Measurements from ENCODE around the gene CDYL2.

Gene CDYL2

GRCh38 chr16:80806927-80807340 lies 2.5 kb upstream of the CDYL2 start:
- H3K27me3 ChIP-seq (ENCODE audit: control insufficient read depth in 3 of 3, insufficient read depth in 3 of 3, low read depth in 1 of 3, low read length in 3 of 3), result peaks cover 2 to 32% (median 10%) of the 10 kb centered on the region in 3 experiments

DNA sequence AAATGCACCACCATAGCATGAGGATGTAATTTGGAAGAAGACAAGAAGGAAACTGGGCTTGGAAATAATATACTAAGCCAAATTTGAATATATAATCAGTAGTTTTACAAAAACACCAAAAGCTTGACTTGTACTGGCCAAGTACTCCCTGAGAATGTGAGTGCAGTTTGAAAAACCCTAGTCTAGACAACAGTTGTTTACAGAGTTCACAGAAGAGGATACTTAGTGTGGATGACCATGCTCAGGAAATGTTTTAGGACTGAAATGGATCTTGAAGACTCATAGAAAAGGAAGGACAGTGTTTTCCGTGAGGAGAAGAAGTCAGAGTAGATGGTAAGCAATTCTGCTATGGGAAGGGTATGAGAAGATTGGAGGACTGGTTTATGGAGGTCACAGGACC lies 1.9 kb upstream of the CDYL2 start:
- Histone ChIP-seq H4K91ac (ENCODE audit: low read depth, low read length, poor library complexity) (no peak overlapping the region), H2BK15ac (ENCODE audit: low read length) (no peak overlapping the region), H2BK12ac (ENCODE audit: low read length) (no peak overlapping the region), H4K8ac (ENCODE audit: low read depth, low read length) (no peak overlapping the region), H3K79me1 (ENCODE audit: low read depth, low read length) (no peaks in the 10 kb centered on the region), H3K4me1 (ENCODE audit: control insufficient read depth in 2 of 2, insufficient read depth in 1 of 2, low read depth in 1 of 2, low read length in 2 of 2) (peaks cover 0 to 1% of the 10 kb centered on the region in 2 donors), H3K18ac (ENCODE audit: low read length) (no peak overlapping the region), H2AK5ac (ENCODE audit: low read depth, low read length) (no peak overlapping the region), H3K4me2 (ENCODE audit: insufficient read depth, low read length, poor library complexity, severe bottlenecking) (no peak overlapping the region), H3K27ac (replicated peaks; ENCODE audit: low read length) (no peak overlapping the region), H3K9me3 (replicated peaks in 1 of 2; ENCODE audit: control insufficient read depth in 2 of 2, insufficient read depth in 1 of 2, low read depth in 1 of 2, low read length in 2 of 2) (peaks cover 0 to 5% of the 10 kb centered on the region in 2 donors), H3K27me3 (ENCODE audit: control insufficient read depth in 3 of 3, insufficient read depth in 3 of 3, low read depth in 1 of 3, low read length in 3 of 3) (peaks cover 2 to 33% (median 10%) of the 10 kb centered on the region in 3 experiments), H3K9ac (ENCODE audit: low read depth, low read length, poor library complexity) (no peak overlapping the region), H3K4ac (ENCODE audit: low read length) (no peak overlapping the region), H3K4me3 (ENCODE audit: low read length in 2 of 2) (no peak overlapping the region), H3K14ac (ENCODE audit: low read length) (no peak overlapping the region), H2BK120ac (ENCODE audit: low read depth, low read length) (no peak overlapping the region), H2AFZ (ENCODE audit: low read length) (no peak overlapping the region), H3K36me3 (replicated peaks in 1 of 2; ENCODE audit: control insufficient read depth in 2 of 2, insufficient read depth in 2 of 2, low read length in 2 of 2) (no peaks in the 10 kb centered on the region), H3K23ac (ENCODE audit: low read depth, low read length, poor library complexity) (no peak overlapping the region), H2BK5ac (ENCODE audit: low read length) (no peak overlapping the region)
- DNase-seq (ENCODE audit: low spot score), result no peak
- WGBS, 2 donors (ENCODE audit: extremely low coverage in 2 of 2, insufficient read length in 2 of 2, insufficient replicate concordance in 1 of 2), result no CpG with 5 or more reads among the region's 1 CpG

More at GRCh38 chr16:80806927-80807340, 2.5 kb upstream of the CDYL2 start:
- no peak overlapping the region for H3K23ac ChIP-seq (ENCODE audit: low read depth, low read length, poor library complexity)
- H3K9ac ChIP-seq (ENCODE audit: low read depth, low read length, poor library complexity), result no peak overlapping the region
- H3K9me3 ChIP-seq (replicated peaks in 1 of 2; ENCODE audit: control insufficient read depth in 2 of 2, insufficient read depth in 1 of 2, low read depth in 1 of 2, low read length in 2 of 2), result peaks cover 0 to 5% of the 10 kb centered on the region in 2 donors
- H3K4me1 ChIP-seq (ENCODE audit: control insufficient read depth in 2 of 2, insufficient read depth in 1 of 2, low read depth in 1 of 2, low read length in 2 of 2), result peaks cover 0 to 1% of the 10 kb centered on the region in 2 donors
- H3K18ac ChIP-seq (ENCODE audit: low read length), result no peak overlapping the region
- DNase-seq (ENCODE audit: low spot score), result no peak
- H3K4me2 ChIP-seq (ENCODE audit: insufficient read depth, low read length, poor library complexity, severe bottlenecking), result no peak overlapping the region
- H2AFZ ChIP-seq (ENCODE audit: low read length), result no peak overlapping the region
- no peaks in the 10 kb centered on the region for H3K36me3 ChIP-seq (replicated peaks in 1 of 2; ENCODE audit: control insufficient read depth in 2 of 2, insufficient read depth in 2 of 2, low read length in 2 of 2)
- no peak overlapping the region for H3K4ac ChIP-seq (ENCODE audit: low read length)
- no peak overlapping the region for H3K27ac ChIP-seq (replicated peaks; ENCODE audit: low read length)
- H3K4me3 ChIP-seq (ENCODE audit: low read length in 2 of 2), result no peak overlapping the region
- H3K14ac ChIP-seq (ENCODE audit: low read length), result no peak overlapping the region
- no peak overlapping the region for H2BK5ac ChIP-seq (ENCODE audit: low read length)
- H2BK120ac ChIP-seq (ENCODE audit: low read depth, low read length), result no peak overlapping the region
- H4K8ac ChIP-seq (ENCODE audit: low read depth, low read length), result no peak overlapping the region
- H2BK15ac ChIP-seq (ENCODE audit: low read length), result no peak overlapping the region
- WGBS, 2 donors (ENCODE audit: extremely low coverage in 2 of 2, insufficient read length in 2 of 2, insufficient replicate concordance in 1 of 2), result no CpG with 5 or more reads among the region's 5 CpGs
- H2AK5ac ChIP-seq (ENCODE audit: low read depth, low read length), result no peak overlapping the region
- H3K79me1 ChIP-seq (ENCODE audit: low read depth, low read length), result no peaks in the 10 kb centered on the region
- no peak overlapping the region for H2BK12ac ChIP-seq (ENCODE audit: low read length)
- no peak overlapping the region for H4K91ac ChIP-seq (ENCODE audit: low read depth, low read length, poor library complexity)

DNA sequence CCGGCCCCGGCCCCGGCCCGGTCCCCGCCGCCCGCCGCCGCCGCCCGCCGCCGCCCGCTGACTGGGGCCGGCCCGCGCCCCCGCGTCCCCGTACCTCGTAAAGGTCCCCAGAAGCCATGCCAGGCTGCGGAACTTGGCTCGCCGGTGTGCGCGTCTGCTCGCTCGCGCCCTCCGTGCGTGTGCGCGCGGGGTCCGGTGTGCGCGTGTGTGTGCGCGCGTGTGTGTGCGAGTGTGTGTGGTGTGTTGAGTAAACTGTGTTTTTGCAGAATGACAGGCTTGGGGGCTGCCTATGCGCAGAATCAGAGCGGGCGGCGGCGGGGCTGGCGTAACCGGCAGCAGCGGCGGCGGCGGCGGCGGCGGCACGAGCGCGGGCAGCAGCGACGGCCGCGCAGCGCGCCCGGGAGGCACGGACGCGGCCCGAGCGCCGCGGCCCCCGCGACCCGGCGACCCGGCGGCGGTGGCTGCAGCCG lies 307 bp downstream of the CDYL2 start:
- no peaks in the 10 kb centered on the region for H3K36me3 ChIP-seq (replicated peaks in 1 of 2; ENCODE audit: control insufficient read depth in 2 of 2, insufficient read depth in 2 of 2, low read length in 2 of 2)
- no peak overlapping the region for H3K23ac ChIP-seq (ENCODE audit: low read depth, low read length, poor library complexity)
- H2BK5ac ChIP-seq (ENCODE audit: low read length), result no peak overlapping the region
- peak overlapping the region; percentile 97 for H3K4me2 ChIP-seq (ENCODE audit: insufficient read depth, low read length, poor library complexity, severe bottlenecking)
- no peak overlapping the region for H3K27ac ChIP-seq (replicated peaks; ENCODE audit: low read length)
- H4K8ac ChIP-seq (ENCODE audit: low read depth, low read length), result no peak overlapping the region
- H2BK120ac ChIP-seq (ENCODE audit: low read depth, low read length), result peak overlapping the region; percentile 67
- H2AFZ ChIP-seq (ENCODE audit: low read length), result peak overlapping the region; percentile 99
- H3K4ac ChIP-seq (ENCODE audit: low read length), result no peak overlapping the region
- H3K14ac ChIP-seq (ENCODE audit: low read length), result peak overlapping the region; percentile 72
- no CpG with 5 or more reads among the region's 80 CpGs for WGBS, 2 donors (ENCODE audit: extremely low coverage in 2 of 2, insufficient read length in 2 of 2, insufficient replicate concordance in 1 of 2)
- H3K79me1 ChIP-seq (ENCODE audit: low read depth, low read length), result no peaks in the 10 kb centered on the region
- H3K4me3 ChIP-seq (ENCODE audit: low read length in 2 of 2), result peak overlapping the region; percentile 68 to 99
- DNase-seq (ENCODE audit: low spot score), result peak; percentile 40
- no peak overlapping the region for H2BK15ac ChIP-seq (ENCODE audit: low read length)
- no peak overlapping the region for H4K91ac ChIP-seq (ENCODE audit: low read depth, low read length, poor library complexity)
- H2AK5ac ChIP-seq (ENCODE audit: low read depth, low read length), result no peak overlapping the region
- H3K4me1 ChIP-seq (ENCODE audit: control insufficient read depth in 2 of 2, insufficient read depth in 1 of 2, low read depth in 1 of 2, low read length in 2 of 2), result peaks cover 0 to 1% of the 10 kb centered on the region in 2 donors
- H3K9ac ChIP-seq (ENCODE audit: low read depth, low read length, poor library complexity), result peak overlapping the region; percentile 96
- no peak overlapping the region for H2BK12ac ChIP-seq (ENCODE audit: low read length)
- H3K27me3 ChIP-seq (ENCODE audit: control insufficient read depth in 3 of 3, insufficient read depth in 3 of 3, low read depth in 1 of 3, low read length in 3 of 3), result peaks cover 2 to 33% (median 10%) of the 10 kb centered on the region in 3 experiments
- peaks cover 0 to 5% of the 10 kb centered on the region in 2 donors for H3K9me3 ChIP-seq (replicated peaks in 1 of 2; ENCODE audit: control insufficient read depth in 2 of 2, insufficient read depth in 1 of 2, low read depth in 1 of 2, low read length in 2 of 2)
- peak overlapping the region; percentile 98 for H3K18ac ChIP-seq (ENCODE audit: low read length)

DNA sequence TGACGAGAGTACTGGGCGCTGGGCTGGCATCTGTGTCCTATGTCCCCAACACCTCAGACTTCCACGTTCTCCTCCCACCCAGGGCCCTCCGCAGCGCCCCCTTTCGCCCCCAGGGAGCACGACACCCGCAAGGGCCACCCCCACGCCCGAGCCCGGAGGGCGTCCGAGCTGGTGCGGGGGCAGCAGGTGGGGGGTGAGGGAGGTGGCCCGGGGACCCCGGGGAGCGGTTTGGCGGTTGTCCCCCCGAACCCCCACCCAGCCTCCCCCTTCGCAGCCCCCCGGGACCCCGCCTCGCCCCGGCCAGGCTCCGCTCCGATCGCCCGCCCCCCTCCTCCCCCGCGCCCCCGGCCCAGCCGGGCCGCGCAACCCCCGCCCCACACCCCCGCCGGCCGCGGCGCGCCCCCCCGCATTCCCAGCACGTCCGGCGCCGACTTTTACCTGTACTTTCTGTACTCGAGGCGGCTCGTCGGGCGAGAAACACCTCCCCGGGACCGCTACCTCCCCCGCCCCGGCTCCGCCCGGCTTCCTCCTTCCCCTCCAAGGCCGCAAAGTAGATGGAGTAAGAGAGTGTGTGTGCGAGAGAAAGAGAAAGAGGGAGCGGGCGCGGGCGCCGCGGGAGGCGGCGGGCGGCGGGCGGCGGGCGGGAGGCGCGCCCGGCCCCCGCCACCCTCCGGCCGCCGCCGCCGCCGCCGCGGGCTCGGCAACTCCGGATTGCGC lies 901 bp downstream of the CDYL2 start:
- Histone ChIP-seq H3K18ac (ENCODE audit: low read length) (peak overlapping the region; percentile 87), H4K91ac (ENCODE audit: low read depth, low read length, poor library complexity) (no peak overlapping the region), H2BK15ac (ENCODE audit: low read length) (no peak overlapping the region), H3K9me3 (replicated peaks in 1 of 2; ENCODE audit: control insufficient read depth in 2 of 2, insufficient read depth in 1 of 2, low read depth in 1 of 2, low read length in 2 of 2) (peaks cover 0 to 5% of the 10 kb centered on the region in 2 donors), H3K36me3 (replicated peaks in 1 of 2; ENCODE audit: control insufficient read depth in 2 of 2, insufficient read depth in 2 of 2, low read length in 2 of 2) (no peaks in the 10 kb centered on the region), H3K79me1 (ENCODE audit: low read depth, low read length) (no peaks in the 10 kb centered on the region), H3K4me1 (ENCODE audit: control insufficient read depth in 2 of 2, insufficient read depth in 1 of 2, low read depth in 1 of 2, low read length in 2 of 2) (peaks cover 0 to 1% of the 10 kb centered on the region in 2 donors), H3K27ac (replicated peaks; ENCODE audit: low read length) (no peak overlapping the region), H3K9ac (ENCODE audit: low read depth, low read length, poor library complexity) (no peak overlapping the region), H3K4me2 (ENCODE audit: insufficient read depth, low read length, poor library complexity, severe bottlenecking) (peak overlapping the region; percentile 56), H2BK5ac (ENCODE audit: low read length) (no peak overlapping the region), H2AFZ (ENCODE audit: low read length) (peak overlapping the region; percentile 87), H3K14ac (ENCODE audit: low read length) (no peak overlapping the region), H2AK5ac (ENCODE audit: low read depth, low read length) (no peak overlapping the region), H3K4me3 (ENCODE audit: low read length in 2 of 2) (peak overlapping the region; percentile 68 to 87), H3K4ac (ENCODE audit: low read length) (no peak overlapping the region), H3K27me3 (ENCODE audit: control insufficient read depth in 3 of 3, insufficient read depth in 3 of 3, low read depth in 1 of 3, low read length in 3 of 3) (peaks cover 2 to 33% (median 10%) of the 10 kb centered on the region in 3 experiments), H4K8ac (ENCODE audit: low read depth, low read length) (no peak overlapping the region), H3K23ac (ENCODE audit: low read depth, low read length, poor library complexity) (no peak overlapping the region), H2BK12ac (ENCODE audit: low read length) (no peak overlapping the region), H2BK120ac (ENCODE audit: low read depth, low read length) (no peak overlapping the region)
- DNase-seq (ENCODE audit: low spot score), result peak; percentile 20
- WGBS, 2 donors (ENCODE audit: extremely low coverage in 2 of 2, insufficient read length in 2 of 2, insufficient replicate concordance in 1 of 2), result no CpG with 5 or more reads among the region's 87 CpGs

Measured in neuronal stem cell (in vitro differentiated cells).